HepG2 (cell line): ENCODE results near the gene ETF1. TPM values are rescaled to one million over a fixed set of nuclear protein-coding genes. Genes with fewer than 3 reads are reported as not detected.

ENCODE experiments used
- ATAD3A ChIP-seq: sonication (generic); formaldehyde crosslinking; IDR thresholded peaks from 2 replicates; pipeline ENCODE4 v1.4.0; 2020; ENCODE audit warnings: missing genetic modification reagents
- DPF2 ChIP-seq: sonication (generic); formaldehyde crosslinking; IDR thresholded peaks from 2 replicates; pipeline ENCODE4 v1.4.0; 2020; ENCODE audit warnings: mild to moderate bottlenecking, low read depth, missing genetic modification reagents, borderline replicate concordance
- EP300 ChIP-seq, 3 experiments: sonication (generic) in 1 of 3; formaldehyde crosslinking in 1 of 3; IDR thresholded peaks; 2 replicates each; pipeline versions ENCODE4 v1.5.1 to v1.6.1; 2011 to 2020; ENCODE audit warnings: low read depth in 2 of 3, low read length in 2 of 3, borderline replicate concordance in 1 of 3, improper control_type of control experiment in 1 of 3, mild to moderate bottlenecking in 1 of 3, missing genetic modification reagents in 1 of 3, moderate library complexity in 1 of 3
- FOXP1 ChIP-seq, 2 experiments: fragments of 450-650 bp in 1 of 2; IDR thresholded peaks; 2 replicates each; pipeline ENCODE4 v1.6.1; 2017 to 2018; ENCODE audit warnings: antibody characterized with exemption in 1 of 2
- HDAC6 ChIP-seq: fragments of 200-600 bp; sonication (generic); IDR thresholded peaks from 2 replicates; pipeline ENCODE4 v1.7.0; 2017; ENCODE audit warnings: mild to moderate bottlenecking, antibody characterized with exemption, low read length, low read depth
- HES4 ChIP-seq: sonication (generic); formaldehyde crosslinking; IDR thresholded peaks from 2 replicates; pipeline ENCODE4 v1.9.0; 2021; ENCODE audit warnings: mild to moderate bottlenecking, missing genetic modification reagents, borderline replicate concordance
- HMG20A ChIP-seq: IDR thresholded peaks from 2 replicates; pipeline ENCODE4 v1.6.1; 2016; ENCODE audit warnings: borderline replicate concordance
- MTA3 ChIP-seq: sonication (generic); formaldehyde crosslinking; IDR thresholded peaks from 2 replicates; pipeline ENCODE4 v1.4.0; 2020; ENCODE audit warnings: missing genetic modification reagents
- PRPF4 ChIP-seq: fragments of 200-400 bp; formaldehyde crosslinking; IDR thresholded peaks from 2 replicates; pipeline ENCODE4 v1.6.1; 2016; ENCODE audit warnings: low read length, low read depth; ENCODE audit not compliant: poor library complexity, severe bottlenecking
- SOX5 ChIP-seq: IDR thresholded peaks from 2 replicates; pipeline ENCODE4 v1.6.1; 2016; ENCODE audit warnings: borderline replicate concordance
- SP2 ChIP-seq: sonication (generic); formaldehyde crosslinking; IDR thresholded peaks from 2 replicates; pipeline ENCODE4 v1.5.1; 2020; ENCODE audit warnings: mild to moderate bottlenecking, missing genetic modification reagents
- ZC3H4 ChIP-seq: sonication (generic); formaldehyde crosslinking; IDR thresholded peaks from 2 replicates; pipeline ENCODE4 v1.4.0; 2020; ENCODE audit warnings: missing genetic modification reagents, borderline replicate concordance
- ZFAT ChIP-seq: sonication (generic); formaldehyde crosslinking; conservative IDR thresholded peaks from 2 replicates; pipeline ENCODE4 v1.8.1; 2023; ENCODE audit warnings: missing genetic modification reagents, inconsistent platforms
- ZFX ChIP-seq: sonication (generic); formaldehyde crosslinking; IDR thresholded peaks from 2 replicates; pipeline ENCODE4 v1.4.0; 2020; ENCODE audit warnings: mild to moderate bottlenecking, low read depth, missing genetic modification reagents, moderate library complexity
- ZNF326 ChIP-seq: sonication (generic); formaldehyde crosslinking; IDR thresholded peaks from 2 replicates; pipeline ENCODE4 v1.4.0; 2020; ENCODE audit warnings: missing genetic modification reagents, borderline replicate concordance
- ZNF383 ChIP-seq: sonication (generic); formaldehyde crosslinking; IDR thresholded peaks from 2 replicates; pipeline ENCODE4 v1.4.0; 2020; ENCODE audit warnings: missing genetic modification reagents, mild to moderate bottlenecking, borderline replicate concordance
- ZNF562 ChIP-seq: sonication (generic); formaldehyde crosslinking; IDR thresholded peaks from 2 replicates; pipeline ENCODE4 v1.8.0; 2022; ENCODE audit warnings: missing genetic modification reagents, borderline replicate concordance
- ZNF570 ChIP-seq: sonication (generic); formaldehyde crosslinking; IDR thresholded peaks from 2 replicates; pipeline ENCODE4 v1.4.0; 2020; ENCODE audit warnings: mild to moderate bottlenecking, missing genetic modification reagents, borderline replicate concordance
- ZNF589 ChIP-seq: sonication (generic); formaldehyde crosslinking; conservative IDR thresholded peaks from 2 replicates; pipeline ENCODE4 v1.8.0; 2022; ENCODE audit warnings: mild to moderate bottlenecking, moderate library complexity, missing genetic modification reagents
- ZNF652 ChIP-seq: IDR thresholded peaks from 2 replicates; pipeline ENCODE4 v1.6.1; 2016; ENCODE audit warnings: low read depth, borderline replicate concordance
- ZSCAN31 ChIP-seq: sonication (generic); formaldehyde crosslinking; IDR thresholded peaks from 2 replicates; pipeline ENCODE4 v1.5.0; 2020; ENCODE audit warnings: low read depth, mild to moderate bottlenecking, missing genetic modification reagents
- polyA plus RNA-seq, 8 experiments: library from polyadenylated mRNA; depleted of rRNA in 3 of 8; stranded (reverse) in 7 of 8; unstranded in 1 of 8; fragments of >200 nt; fragmentation: Illumina TruSeq in 4 of 8; extraction: Trizol in 4 of 8; gene quantifications; 2 replicates each; pipeline versions ENCODE4 v1.2.1 to v1.2.3, GENCODE V29; 2011 to 2016; ENCODE audit warnings: low read depth in 4 of 8, missing spikeins in 1 of 8, mixed read lengths in 1 of 8; ENCODE audit not compliant: insufficient read depth in 1 of 8
- total RNA-seq, 5 experiments: library from RNA; depleted of rRNA; stranded (reverse); fragments of >200 nt; fragmentation: Illumina TruSeq; extraction: Trizol; gene quantifications; 2 replicates each; pipeline ENCODE4 v1.2.3, GENCODE V29; 2016; ENCODE audit warnings: low read depth in 1 of 5
- TF ChIP-seq, protein P1 (sequence below): sonication (generic); formaldehyde crosslinking; IDR thresholded peaks from 2 replicates; pipeline ENCODE4 v1.4.0; 2020; ENCODE audit warnings: missing genetic modification reagents, low read depth, mild to moderate bottlenecking, borderline replicate concordance
- TF ChIP-seq, protein P2 (sequence below): fragments of 450-650 bp; IDR thresholded peaks from 2 replicates; pipeline ENCODE4 v1.6.1; 2016
- TF ChIP-seq, protein P3 (sequence below): sonication (generic); formaldehyde crosslinking; IDR thresholded peaks from 2 replicates; pipeline ENCODE4 v1.8.1; 2022; ENCODE audit warnings: mild to moderate bottlenecking, missing genetic modification reagents
- TF ChIP-seq, protein P4 (sequence below): sonication (generic); formaldehyde crosslinking; IDR thresholded peaks from 2 replicates; pipeline ENCODE4 v1.8.0; 2022; ENCODE audit warnings: mild to moderate bottlenecking, missing genetic modification reagents, borderline replicate concordance

ETF1 gene
- total and polyA plus RNA-seq, 2 of the 13 experiments (the other 11 are each of a cell fraction or from before 2014, with no cell fraction given): 52.1 to 184 TPM

GRCh38 chr5:138464388-138465260 lies 78.4 kb downstream of the ETF1 start (continued):
- TF ChIP-seq, protein P1, sequence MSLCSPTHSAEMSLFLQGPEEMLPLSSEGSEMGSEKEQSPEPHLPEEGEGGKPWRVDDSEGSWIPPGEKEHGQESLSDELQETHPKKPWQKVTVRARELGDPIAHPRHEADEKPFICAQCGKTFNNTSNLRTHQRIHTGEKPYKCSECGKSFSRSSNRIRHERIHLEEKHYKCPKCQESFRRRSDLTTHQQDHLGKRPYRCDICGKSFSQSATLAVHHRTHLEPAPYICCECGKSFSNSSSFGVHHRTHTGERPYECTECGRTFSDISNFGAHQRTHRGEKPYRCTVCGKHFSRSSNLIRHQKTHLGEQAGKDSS (CRISPR knock-in tag): no peak
- TF ChIP-seq PRPF4 (no peak), HMG20A (CRISPR knock-in tag) (no peak), ATAD3A (no peak), ZNF652 (CRISPR knock-in tag) (no peak), SOX5 (CRISPR knock-in tag) (no peak; the same call in 1 of the 2 replicates), MTA3 (CRISPR knock-in tag) (no peak), ZC3H4 (no peak), ZNF326 (no peak), EP300 (IDR thresholded peaks at IDR 0.05; ENCODE audit: low read depth in 2 of 2, low read length in 2 of 2) (no peak), EP300 (CRISPR knock-in tag; IDR thresholded peaks at IDR 0.05; ENCODE audit: borderline replicate concordance) (peak; percentile 24; the same call in 1 of the 2 replicates), ZNF562 (CRISPR knock-in tag) (no peak), ZFX (peak; percentile 66), DPF2 (CRISPR knock-in tag) (no peak), ZNF570 (no peak), ZNF589 (CRISPR knock-in tag) (no peak), SP2 (CRISPR knock-in tag) (no peak), FOXP1 (IDR thresholded peaks at IDR 0.05) (no peak), FOXP1 (CRISPR knock-in tag; IDR thresholded peaks at IDR 0.05) (no peak), ZFAT (CRISPR knock-in tag) (no peak), HDAC6 (no peak), HES4 (no peak), ZNF383 (no peak), ZSCAN31 (CRISPR knock-in tag) (peak; percentile 16; the same call in 1 of the 2 replicates)
- TF ChIP-seq, protein P2, sequence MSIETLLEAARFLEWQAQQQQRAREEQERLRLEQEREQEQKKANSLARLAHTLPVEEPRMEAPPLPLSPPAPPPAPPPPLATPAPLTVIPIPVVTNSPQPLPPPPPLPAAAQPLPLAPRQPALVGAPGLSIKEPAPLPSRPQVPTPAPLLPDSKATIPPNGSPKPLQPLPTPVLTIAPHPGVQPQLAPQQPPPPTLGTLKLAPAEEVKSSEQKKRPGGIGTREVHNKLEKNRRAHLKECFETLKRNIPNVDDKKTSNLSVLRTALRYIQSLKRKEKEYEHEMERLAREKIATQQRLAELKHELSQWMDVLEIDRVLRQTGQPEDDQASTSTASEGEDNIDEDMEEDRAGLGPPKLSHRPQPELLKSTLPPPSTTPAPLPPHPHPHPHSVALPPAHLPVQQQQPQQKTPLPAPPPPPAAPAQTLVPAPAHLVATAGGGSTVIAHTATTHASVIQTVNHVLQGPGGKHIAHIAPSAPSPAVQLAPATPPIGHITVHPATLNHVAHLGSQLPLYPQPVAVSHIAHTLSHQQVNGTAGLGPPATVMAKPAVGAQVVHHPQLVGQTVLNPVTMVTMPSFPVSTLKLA: no peak
- TF ChIP-seq, protein P3, sequence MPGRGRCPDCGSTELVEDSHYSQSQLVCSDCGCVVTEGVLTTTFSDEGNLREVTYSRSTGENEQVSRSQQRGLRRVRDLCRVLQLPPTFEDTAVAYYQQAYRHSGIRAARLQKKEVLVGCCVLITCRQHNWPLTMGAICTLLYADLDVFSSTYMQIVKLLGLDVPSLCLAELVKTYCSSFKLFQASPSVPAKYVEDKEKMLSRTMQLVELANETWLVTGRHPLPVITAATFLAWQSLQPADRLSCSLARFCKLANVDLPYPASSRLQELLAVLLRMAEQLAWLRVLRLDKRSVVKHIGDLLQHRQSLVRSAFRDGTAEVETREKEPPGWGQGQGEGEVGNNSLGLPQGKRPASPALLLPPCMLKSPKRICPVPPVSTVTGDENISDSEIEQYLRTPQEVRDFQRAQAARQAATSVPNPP (CRISPR knock-in tag): no peak
- TF ChIP-seq, protein P4, sequence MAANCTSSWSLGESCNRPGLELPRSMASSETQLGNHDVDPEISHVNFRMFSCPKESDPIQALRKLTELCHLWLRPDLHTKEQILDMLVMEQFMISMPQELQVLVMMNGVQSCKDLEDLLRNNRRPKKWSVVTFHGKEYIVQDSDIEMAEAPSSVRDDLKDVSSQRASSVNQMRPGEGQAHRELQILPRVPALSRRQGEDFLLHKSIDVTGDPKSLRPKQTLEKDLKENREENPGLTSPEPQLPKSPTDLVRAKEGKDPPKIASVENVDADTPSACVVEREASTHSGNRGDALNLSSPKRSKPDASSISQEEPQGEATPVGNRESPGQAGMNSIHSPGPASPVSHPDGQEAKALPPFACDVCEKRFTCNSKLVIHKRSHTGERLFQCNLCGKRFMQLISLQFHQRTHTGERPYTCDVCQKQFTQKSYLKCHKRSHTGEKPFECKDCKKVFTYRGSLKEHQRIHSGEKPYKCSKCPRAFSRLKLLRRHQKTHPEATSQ (CRISPR knock-in tag): no peak
